ENCODE measurements around the gene TRPM1.

Gene TRPM1

DNA sequence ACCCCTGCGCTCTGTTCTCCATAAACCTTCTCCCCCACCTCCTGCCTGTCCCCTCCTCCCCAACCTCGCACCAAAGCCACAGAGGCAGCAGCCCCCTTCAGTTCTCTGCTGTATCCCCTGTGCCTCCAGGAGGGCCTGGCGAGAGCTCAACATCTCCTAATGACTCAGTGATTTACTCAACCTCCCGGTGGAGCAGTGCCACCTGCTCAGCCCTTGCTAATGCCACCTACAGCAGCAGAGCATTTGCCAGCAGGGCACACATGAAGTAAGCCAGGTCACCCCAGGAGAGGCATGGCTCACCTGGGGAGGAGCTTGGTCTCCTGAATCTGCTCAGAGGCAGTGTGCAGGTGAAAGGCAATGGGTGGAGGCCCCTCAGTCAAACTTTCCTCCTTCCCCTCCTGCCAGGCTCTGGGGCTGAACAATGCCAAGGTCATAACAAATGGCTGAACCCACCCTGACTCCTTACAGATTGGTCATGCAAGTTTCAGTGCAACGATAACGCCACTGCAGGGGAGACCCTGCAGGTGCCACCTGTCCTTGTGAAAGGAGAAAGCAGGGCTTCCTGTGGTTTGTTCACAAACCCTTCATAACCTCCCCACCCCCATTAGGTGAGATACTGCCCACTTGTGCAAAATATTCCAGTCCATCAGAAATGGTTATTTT, 19.8 kb downstream of the TRPM1 start:
- no peak for DNase-seq

- DNase-seq, result no peak
Observed at GRCh38 chr15:31081056-31081455, 20.5 kb downstream of the TRPM1 start.

DNA sequence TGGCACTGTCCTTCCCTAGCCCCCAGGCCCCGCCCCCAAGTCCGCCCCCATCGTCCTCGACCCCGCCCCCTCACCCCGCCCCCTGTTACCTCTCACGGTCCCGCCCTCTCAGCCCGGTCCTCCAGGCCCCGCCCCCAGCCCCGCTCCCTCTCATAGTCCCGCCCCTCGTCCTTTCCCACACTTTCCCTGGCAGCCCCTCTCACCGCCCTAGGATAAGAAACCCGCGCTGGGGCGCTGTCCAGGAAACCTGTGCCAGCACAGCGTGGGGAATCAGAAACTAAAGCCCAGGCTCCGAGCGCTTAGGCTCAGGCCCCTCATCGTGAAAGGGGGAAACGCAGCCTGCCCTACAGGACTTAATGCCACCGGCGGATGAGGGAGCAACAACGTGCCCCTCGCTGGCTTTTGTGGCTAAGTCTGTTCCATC, 20.9 kb downstream of the TRPM1 start:
- DNase-seq, result peak; percentile 40

DNA sequence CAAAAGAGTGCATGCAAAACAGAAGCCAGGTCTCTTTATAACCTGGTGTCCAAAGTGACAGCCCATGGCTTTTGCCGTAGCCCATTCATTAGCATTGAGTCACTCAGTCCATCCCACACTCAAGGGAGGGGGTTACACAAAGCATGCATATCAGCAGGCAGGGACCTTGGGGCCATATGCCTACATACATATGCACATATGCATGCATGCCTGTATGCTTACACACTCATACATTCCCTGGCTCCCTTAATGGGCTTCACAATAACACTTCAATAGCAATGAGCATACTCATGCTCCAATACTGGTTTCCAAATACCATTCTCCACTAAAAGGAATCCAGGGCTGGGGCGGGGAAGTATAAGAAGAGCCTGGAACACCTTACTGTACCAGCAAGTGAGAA, 22.0 kb downstream of the TRPM1 start:
- DNase-seq, result no peak

DNA sequence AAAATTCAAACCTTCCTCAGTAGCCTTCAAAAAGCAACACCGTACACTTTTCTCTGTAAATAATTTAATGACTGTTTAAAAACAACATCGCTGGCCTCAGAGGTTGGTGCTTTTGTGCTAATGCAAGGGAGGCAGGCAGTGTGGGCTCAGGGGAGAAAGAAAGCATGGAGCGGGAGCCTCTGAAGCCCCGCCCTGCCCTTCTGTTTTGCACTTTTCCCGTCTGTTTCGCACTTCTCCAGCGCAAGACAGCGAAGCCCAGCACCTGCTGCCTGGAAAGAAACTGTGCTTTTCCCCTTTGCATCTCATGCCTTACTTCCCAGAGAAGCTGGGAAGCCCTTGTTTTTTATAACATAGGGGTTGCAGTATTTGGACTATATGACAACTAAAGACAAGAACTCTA, 23.1 kb downstream of the TRPM1 start:
- DNase-seq, result no peak

GRCh38 chr15:31077941-31078340, 23.6 kb downstream of the TRPM1 start:
- no peak for DNase-seq

- no peak for DNase-seq
Observed at GRCh38 chr15:31077181-31077580, 24.3 kb downstream of the TRPM1 start.

DNA sequence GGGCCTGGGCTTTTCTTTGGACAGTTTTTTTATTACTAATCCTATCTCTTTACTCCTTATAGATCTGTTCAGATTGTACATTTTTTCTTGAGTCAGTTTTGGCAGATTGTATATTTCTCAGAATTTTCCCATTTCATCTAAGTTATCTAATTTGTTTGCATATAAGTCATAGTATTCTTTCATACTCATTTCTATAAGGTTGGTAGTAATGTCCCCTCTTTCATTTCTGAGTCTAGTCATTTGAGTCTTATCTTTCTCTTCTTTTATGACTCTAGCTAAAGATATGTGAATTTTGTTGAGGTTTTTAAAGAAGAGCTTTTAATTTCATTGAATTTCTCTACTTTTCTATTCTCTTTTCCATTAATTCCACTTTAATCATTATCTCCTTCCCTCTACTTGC, 27.2 kb downstream of the TRPM1 start:
- no peak for DNase-seq

- DNase-seq, result no peak
Observed at GRCh38 chr15:31070867-31071266, 30.7 kb downstream of the TRPM1 start.

DNA sequence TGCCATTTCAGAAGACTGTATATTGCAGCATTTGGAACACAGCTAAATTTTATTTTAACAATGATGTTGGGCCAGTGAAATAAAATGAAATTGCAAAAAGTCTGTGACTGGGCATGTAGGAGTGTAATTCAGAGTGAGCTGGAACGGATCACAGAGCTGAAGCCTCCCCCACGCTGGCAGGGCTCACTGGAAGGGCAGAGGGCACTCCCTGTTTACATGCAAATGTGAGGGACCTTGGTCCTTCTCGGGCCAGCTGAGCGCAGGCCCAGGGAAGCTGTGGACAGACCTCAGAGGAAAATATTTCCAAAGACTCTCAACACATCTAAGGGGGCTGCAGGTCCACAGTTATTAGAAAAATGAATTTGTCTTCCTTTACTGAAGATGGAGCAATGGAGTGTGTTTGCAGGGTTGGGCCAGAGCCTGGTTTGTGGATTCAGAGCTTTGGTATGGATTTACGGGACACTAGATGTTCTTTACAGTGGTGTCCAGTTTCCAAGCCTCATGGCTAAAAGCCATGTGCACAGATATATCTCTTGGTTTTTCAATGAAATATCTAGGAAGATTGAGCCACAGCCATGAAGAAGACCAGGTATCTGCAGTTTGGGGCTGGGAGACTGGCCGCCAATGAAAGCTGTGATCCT, 32.0 kb downstream of the TRPM1 start:
- no peak for DNase-seq

DNA sequence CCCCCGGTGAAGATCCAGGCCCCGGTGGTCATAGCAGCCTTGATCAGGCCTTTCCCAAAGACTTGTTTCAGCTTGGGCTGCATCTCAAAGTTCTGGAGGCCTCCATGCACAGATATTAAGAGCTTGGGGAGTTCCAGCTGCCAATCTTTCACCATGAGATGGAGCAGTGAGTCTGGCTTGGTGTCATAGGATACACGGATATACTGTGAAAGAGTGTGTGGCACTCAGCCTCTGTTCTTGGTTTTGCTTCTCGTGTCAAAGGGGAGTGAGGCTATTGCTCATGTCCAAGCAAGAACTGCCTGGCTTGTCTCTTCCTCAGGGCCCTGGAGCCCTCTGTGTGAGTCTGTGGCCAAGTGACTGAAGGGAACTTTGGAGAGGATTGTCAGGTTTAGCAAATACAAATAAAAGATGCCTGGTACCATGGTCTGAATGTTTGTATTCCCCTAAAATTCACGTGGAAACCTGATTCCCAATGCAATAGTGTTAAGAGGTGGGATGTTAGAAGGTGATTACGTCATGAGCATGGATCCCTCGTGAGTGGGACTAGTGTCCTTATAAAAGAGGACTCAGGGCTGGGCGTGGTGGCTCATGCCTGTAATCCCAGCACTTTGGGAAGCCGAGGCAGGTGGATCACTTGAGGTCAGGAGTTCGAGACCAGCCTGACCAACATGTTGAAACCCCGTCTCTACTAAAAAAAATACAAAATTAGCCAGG, 33.5 kb downstream of the TRPM1 start:
- no peak for DNase-seq

- no peak for DNase-seq
Observed at GRCh38 chr15:31065824-31066223, 35.7 kb downstream of the TRPM1 start.

- no peak for DNase-seq
Observed at GRCh38 chr15:31062911-31063310, 38.6 kb downstream of the TRPM1 start.

GRCh38 chr15:31062310-31062847, 39.1 kb downstream of the TRPM1 start:
- DNase-seq, result no peak

DNA sequence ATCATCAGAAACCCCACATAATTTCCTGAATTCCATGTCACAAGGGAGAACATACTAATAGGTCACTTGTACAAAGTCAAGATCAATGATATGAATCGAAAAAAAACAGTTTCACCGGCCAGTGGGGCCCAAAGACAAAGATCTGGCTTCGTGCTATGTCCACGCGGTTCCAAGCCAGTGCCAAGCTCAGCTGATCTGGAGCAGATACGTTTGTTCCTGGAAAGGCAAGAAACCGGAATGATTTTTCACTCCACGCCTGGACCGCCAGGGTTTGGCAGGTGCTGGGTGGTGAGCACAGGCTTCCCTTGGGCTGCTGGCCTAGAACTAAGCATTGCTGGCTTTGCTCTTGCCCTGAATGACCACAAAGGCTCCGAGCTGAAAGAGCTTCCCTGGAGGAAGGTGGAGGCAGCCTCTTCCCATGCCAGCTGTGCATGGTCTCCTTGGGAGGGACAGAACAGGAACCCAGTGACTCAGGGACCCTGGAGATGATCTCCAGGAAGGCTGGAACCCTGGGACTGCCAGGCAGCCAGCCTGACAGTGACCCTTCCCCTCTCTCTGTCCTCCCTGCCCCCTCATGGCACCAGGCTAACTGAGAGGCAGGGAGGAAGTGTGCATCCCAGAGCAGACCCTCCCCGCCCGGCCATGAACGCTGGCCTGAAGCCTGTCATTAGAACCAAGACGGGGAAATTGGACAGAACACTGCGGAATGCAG, 40.9 kb downstream of the TRPM1 start:
- DNase-seq, result no peak

DNA sequence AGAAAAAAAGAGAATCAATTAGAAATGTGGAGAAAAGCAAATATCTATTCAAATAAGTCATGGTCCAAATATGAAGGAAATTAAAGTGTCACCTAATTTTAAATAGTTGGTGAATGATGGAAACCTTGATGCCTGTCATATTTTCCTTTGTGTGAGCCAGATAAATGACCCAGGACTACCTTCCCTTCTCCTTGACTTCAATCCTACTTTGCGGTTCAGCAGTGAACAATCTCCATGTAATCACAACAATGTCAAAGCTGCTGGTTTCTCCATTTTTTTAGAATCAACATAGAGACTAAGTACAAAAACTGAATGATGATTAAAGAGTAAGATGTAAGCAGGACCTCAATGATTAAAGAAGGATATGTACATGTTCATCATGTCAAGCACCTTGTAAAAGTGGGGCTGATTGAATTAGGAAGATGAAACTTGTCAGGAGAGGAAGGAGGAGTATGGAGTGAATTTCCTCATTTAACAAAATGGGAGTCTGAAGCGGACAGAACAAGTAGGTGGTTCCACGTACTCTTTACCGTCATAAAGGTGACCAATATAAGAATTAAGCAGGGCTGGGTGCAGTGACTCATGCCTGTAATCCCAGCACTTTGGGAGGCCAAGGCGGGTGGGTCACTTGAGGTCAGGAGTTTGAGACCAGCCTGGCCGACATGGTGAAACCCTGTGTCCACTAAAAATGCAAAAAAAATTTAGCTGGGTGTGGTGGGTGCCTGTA, 43.1 kb downstream of the TRPM1 start:
- no peak for DNase-seq

DNA sequence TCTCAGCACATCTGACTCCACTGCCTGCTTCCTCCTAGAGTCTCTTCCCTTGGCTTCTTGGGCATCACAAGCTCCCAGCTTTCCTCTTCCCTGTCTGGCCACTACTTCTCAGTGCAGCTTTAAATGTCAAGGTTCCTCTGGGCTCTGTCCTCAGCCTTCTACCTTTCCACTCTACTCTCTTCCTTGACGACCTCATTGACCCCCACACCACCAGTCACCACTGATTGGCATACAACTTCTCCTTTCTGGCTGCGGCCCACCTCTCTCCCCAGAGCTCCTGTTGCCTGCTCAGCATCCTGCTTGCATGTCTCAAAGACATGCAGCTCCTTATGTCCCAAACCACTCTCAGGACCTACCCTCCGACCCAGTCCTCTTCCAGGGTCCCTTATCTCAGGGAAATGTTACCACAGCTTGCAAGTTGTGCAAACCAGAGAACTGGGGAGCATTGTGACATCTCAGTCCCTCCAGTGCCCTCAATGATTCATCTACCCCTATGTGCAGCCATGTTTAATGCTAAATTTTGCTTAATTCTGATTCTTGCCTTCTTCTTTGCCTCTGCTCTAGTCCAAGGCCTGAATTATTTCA, 49.9 kb downstream of the TRPM1 start:
- no peak for DNase-seq

DNA sequence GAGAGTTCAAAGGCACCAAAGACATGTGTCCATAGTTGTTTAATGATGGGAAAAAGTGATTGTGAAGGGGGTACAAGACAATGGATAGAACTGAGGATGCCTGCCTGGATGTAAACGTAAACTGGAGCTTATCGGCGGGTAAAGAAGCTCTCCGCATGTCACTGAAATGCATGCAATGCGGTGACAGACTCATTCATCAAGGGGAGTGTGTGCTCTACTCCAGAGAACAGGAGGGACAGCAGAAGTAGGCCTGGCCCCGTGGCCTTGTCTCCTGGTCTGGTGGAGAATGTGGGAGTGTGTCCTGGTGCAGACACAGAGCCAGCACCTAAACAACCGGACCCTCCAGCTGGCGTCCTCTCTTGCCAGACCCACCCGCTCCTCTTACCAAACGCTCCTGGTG, 50.6 kb downstream of the TRPM1 start:
- DNase-seq, result no peak

DNA sequence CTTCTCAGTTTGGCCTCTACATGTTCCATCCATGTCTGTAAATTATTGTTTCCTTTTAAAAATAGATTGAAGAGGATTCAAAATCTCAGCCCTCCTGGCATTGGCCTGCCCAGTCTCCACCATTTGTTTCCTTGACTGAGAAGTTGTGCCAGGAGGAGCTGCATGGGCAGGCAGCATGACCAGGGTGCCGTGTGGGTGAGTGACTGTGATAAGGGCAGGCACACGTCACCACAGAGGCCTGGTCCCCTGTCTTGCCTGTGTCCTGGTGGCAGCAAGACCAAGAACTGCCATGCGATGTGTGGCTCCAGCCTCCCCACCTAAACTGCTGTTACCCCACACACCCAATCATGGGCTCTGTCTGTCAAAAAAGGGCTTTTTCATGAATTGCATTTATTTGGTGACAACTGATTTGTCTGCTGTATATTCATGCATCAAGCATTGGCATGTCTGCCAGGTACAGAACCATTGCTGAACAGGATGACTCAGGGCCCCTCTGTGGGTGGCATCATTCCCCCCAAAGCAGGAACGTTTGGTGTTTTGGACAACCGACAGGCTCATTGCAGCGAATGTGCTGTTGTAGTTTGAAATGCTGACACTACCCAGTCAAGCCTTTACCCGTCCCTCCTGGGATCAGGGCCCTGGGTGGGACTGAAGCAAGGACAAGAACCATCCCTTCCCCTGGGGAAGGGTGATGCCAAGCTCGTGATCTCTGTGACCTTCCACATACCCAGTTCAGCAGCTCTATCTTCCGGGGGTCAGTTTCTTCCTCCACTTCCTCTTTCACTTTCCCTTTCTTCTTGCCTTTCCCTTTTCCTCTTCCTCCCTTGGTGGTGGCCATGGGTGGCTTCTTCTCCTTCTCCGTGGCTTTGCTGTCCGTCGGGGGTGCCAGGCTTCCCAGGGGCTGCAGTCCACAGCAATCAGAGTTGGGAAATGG, 51.6 kb downstream of the TRPM1 start:
- no peak for DNase-seq

- DNase-seq, result no peak
Observed at GRCh38 chr15:31049111-31049510, 52.4 kb downstream of the TRPM1 start.

DNA sequence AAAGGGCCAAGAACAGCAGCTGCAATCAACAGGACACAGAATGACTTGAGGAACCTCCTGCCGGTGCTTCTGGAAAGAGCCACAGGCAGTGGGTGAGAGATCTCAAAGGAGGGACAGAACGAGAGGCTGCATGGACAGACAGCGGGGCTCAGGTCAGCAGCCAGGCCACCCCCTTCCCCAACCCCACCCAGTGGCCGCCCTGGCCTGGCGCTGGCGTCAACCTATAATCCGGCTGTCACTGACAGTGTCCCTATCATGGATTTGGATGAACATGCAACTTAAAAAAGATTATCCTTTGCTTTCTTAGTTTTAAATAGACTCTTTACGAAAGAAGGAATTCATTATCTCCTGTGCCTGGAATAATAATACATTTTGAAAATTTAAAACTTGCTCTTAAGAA, 54.1 kb downstream of the TRPM1 start:
- no peak for DNase-seq

Data from CD4-positive, alpha-beta T cell treated with Interleukin-6 for 4 hours (primary cell).